Measurements from ENCODE around the gene EFHC1. TPM values are rescaled to one million over a fixed set of nuclear protein-coding genes. Genes with fewer than 3 reads are reported as not detected.

The EFHC1 gene
- polyA plus RNA-seq, 3 donors: 6.3 to 8.1 (median 6.6) TPM

DNA sequence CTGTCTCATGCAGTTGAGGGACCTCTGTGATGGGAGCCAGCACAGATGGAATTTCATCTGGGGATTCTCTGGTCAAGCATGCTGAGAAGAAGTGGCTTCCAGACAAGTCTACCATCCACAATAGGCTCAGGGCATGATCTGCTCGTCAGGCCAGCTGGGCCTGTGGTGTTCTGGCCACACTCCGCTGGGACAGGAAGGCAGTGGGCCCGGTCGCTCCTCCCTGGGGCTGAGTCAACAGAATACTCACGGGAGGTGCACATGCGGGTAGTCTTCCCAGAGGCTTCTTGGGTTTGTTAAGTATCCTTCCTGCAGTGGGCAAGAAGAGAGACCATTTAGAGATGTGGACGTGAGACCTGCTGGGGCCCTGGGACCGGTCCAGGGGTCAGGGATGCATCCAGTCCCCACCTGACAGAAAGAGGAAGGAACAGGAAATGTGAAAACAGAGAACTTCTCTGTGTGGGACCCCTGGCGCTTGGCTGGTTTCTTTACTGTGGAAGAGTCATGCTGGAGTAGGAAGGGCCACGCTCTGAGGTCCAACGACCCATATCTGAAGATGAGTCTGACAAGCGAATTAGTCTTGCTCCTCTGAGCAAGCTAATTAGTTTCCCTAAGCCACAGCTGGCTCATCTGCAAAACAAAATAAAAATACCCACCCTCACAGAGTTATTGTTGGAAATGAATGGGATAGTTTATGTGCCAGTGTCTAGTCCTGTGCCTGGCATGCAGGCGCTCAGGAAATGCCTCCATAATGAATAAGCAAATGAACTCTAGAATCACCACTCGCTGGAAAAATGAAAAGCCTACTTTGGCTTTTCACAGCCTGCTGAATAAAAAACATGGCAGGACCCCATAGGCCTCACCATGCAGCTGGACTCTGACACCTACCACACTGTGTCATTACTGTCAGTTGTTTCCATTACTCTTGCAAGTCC lies 89.4 kb downstream of the EFHC1 start:
- no peak overlapping the region for H3K27ac ChIP-seq (ENCODE audit: low read depth, low read length)
- 91 to 95% (median 93%) methylated on average over 14 of the region's 14 CpGs for WGBS, 3 donors

DNA sequence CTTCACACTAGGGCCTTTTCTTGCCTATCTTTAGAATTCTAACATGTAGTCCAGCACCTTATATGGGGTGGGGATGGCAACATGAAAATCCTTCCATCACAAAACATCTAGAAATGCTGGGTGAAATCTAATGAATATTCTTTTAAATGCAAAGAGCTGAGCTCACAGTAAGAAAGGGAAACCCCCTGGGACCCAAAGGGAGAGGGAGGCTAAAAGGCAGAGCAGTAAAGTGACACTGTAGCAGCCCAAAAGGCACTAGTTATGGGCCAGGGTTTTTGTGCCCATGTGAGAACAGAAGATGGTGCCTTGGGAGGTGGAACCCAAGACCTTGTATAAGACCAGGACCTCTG lies 90.0 kb downstream of the EFHC1 start:
- H3K27ac ChIP-seq (ENCODE audit: low read depth, low read length): no peak overlapping the region

DNA sequence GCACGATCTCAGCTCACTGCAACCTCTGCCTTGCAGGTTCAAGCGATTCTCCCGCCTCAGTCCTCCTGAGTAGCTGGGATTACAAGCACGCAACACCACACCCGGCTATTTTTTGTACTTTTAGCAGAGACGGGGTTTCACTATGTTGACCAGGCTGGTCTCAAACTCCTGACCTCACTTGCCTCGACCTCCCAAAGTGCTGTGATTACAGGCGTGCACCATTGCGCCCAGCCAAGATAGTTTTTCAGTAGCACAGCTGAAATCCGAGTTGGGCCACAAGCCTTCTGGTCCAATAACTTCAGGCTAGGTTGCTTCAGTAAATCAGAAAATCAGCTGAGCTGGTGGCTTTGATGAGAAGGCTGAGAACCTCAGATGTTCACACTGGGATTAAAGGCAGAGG lies 91.0 kb downstream of the EFHC1 start:
- WGBS, 3 donors: 79 to 91% (median 86%) methylated on average over 10 of the region's 10 CpGs
- no peak overlapping the region for H3K27ac ChIP-seq (ENCODE audit: low read depth, low read length)

DNA sequence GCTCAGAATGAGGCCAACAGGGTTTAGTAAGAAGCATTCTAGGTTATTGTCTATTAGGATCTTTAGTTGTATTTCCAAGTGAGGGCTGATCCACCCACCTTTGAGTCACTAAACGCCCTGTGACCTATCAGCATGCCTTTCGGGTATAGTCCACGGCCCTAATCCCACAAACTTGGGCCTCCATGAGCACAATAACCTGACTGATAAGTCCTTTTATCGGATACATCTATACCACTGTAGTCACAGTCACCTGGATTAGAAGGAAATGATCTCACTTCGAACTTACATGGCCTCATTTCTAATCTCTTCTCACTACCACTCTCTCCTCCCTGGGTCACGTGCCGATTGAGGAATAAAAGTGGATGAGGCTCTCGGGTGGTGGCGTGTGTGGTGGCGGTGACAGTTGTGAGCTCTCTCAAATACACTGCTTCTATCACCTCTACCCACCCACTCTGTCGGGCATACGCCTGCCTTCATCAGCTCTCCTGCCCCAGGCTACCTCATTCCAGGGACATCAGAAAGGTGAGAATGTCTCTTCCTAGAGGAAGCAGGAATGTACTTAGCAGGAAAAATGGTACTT lies 91.5 kb downstream of the EFHC1 start:
- 57 to 78% (median 69%) methylated on average over 12 of the region's 12 CpGs for WGBS, 3 donors

DNA sequence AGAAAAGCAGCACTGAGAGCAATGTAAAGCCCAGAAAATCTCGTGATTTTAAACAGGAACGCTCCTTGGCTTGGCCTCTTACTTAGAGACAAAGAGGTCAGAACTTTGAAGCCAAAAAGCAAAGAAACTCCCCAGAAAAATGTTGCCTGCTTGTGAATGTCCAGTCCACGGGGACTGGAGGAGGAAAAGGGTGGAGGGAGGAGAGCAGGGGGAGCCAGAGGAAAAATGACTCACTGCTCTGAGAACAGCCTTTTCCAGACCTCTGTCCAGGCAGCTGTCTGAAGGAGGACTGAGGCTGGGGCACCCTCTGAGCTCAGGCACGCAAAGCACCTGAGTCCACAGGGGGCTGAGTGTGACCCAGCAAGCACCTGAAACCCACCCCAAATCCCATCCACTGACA lies 92.1 kb downstream of the EFHC1 start:
- WGBS, 3 donors: 41 to 76% (median 45%) methylated on average over 4 of the region's 4 CpGs
- H3K27ac ChIP-seq (ENCODE audit: low read depth, low read length): no peak overlapping the region

More for the DNA sequence above, 91.5 kb downstream of the EFHC1 start:
- H3K27ac ChIP-seq (ENCODE audit: low read depth, low read length): no peak overlapping the region

DNA sequence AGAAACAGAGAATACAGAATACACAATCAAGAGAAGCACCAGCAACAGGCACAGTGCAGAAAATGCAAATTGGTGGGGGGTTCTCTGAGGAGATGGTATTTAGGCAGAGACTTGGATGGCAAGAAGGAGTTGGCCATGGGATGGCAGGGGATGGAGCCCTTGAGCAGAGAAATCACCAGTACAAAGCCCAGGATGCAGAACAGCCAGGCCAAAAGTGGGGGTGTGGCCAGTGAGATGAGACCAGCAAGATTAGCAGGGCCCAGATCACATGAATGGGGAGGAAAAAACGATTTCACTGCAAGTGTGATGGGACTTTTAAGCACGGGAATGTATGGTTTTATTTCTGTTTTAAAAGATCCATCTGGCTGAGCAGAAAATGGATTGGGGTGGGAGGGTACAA lies 93.3 kb downstream of the EFHC1 start:
- 53 to 68% (median 67%) methylated on average over 2 of the region's 2 CpGs for WGBS, 3 donors
- no peak overlapping the region for H3K27ac ChIP-seq (ENCODE audit: low read depth, low read length)

DNA sequence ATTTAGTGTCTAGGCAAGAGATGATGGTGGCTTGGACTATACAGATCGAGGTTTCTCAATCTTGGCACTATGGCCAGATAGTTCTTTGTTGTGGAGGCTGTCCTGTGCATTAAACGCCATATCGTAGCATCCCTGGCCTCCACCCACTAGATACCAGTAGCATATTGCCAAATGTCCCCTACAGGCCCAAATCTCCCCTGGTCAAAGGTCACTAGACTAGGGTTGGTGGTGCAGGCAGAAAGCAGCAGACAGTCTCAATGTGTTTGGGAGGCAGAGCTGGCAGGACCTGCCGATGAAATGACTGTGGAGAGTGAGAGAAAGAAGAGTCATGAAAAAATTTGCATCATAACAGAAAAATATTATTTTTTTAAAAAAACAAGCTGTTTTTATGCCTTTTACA lies 93.8 kb downstream of the EFHC1 start:
- no peak overlapping the region for H3K27ac ChIP-seq (ENCODE audit: low read depth, low read length)
- 68 to 83% (median 72%) methylated on average over 4 of the region's 4 CpGs for WGBS, 3 donors

DNA sequence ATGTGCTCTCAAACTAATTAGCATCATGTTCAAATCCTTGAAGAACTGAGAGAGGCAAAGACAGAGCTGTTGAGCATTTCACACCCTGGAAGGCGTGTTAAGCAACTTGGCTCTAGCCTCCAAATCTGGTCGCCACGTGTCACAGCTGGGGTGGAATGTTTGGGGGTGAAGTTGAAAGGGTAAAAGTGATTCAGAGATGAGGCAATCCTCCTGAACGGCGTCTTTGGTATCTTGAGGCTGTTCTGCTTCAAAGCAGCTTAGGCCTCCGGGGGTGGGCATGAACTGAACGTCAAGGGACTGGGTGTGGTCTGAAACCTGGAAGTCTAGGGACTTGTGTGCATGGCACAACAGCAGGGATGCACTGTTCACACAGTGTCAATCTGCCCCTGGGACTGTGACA lies 94.4 kb downstream of the EFHC1 start:
- 41 to 77% (median 49%) methylated on average over 7 of the region's 7 CpGs for WGBS, 3 donors

DNA sequence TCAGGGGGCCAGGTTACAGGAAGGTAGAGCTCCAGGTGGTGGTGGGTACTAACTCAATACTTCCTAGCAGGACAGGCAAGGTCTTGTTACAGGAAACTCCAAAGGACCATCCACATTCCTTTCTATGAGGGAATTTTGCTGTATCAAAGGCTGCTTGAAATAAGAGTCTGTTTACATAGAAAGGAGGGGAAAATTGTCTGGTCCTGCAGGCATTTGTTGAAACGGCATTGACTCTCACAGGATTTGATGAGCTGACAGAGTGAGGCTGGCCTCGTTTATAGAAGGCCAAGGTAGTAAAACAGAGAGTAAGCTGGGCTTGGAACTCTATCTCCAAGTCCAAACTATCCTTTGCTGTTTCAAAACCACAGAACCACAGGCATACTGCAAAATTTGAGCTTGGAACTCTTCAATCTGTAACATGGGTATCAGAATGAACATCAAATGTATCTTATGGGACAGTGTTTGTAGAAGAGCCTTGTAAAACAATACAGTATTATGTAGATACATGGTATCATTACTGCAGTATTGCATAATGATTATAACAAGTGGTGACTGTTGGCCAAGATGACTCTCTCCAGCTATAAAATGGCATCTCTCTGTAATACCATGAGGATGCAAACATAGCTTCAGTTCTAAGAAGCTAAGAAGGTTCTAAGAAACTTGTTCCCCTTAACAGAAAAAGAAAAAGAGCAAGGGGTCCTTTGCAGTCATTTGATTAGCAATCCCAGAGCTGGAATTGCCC lies 95.2 kb downstream of the EFHC1 start:
- H3K27ac ChIP-seq (ENCODE audit: low read depth, low read length): peak overlapping the region; percentile 77
- WGBS, 3 donors: 55 to 72% (median 68%) methylated on average over 2 of the region's 2 CpGs

More for the DNA sequence above, 94.4 kb downstream of the EFHC1 start:
- H3K27ac ChIP-seq (ENCODE audit: low read depth, low read length): no peak overlapping the region

DNA sequence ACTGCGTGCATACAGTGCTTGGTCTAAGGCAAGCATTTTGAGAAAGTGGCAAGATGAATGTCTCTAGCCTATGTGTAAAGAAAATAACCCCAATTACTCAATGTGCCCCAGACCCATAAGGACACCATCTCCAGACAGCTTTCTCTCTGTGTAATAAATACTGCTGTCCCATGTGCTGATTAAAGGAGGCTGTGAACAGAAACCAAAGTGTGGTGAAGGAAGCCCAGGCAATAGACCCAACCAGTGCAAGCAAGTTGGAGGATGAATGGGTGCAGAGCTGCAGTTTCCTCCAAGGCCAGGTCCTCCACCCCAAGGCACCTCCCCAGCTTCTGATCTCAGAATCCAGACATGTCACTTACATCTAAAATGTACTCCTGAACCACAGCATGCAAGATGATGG lies 96.1 kb downstream of the EFHC1 start:
- no peak overlapping the region for H3K27ac ChIP-seq (ENCODE audit: low read depth, low read length)
- 92 to 96% (median 94%) methylated on average over 1 of the region's 1 CpG for WGBS, 3 donors

DNA sequence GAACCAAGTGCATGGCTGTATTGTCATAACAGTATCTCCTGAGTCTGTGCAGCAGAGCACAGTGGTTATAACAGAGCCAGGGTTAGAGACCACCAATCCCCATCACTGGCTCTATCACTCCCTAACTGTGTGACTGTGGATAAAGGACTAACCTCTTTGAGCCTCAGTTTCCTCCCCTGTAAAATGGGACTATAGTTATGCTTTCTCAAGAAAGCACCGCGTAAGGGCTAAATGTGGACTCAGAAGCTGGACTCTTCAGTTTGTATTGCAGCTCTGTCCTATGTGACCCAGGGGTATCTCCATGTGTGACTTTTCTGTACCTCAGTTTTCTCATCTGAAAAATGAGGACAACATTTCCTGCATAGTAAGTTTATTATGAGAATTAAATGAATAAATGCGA lies 96.8 kb downstream of the EFHC1 start:
- 93 to 100% (median 98%) methylated on average over 3 of the region's 3 CpGs for WGBS, 3 donors

DNA sequence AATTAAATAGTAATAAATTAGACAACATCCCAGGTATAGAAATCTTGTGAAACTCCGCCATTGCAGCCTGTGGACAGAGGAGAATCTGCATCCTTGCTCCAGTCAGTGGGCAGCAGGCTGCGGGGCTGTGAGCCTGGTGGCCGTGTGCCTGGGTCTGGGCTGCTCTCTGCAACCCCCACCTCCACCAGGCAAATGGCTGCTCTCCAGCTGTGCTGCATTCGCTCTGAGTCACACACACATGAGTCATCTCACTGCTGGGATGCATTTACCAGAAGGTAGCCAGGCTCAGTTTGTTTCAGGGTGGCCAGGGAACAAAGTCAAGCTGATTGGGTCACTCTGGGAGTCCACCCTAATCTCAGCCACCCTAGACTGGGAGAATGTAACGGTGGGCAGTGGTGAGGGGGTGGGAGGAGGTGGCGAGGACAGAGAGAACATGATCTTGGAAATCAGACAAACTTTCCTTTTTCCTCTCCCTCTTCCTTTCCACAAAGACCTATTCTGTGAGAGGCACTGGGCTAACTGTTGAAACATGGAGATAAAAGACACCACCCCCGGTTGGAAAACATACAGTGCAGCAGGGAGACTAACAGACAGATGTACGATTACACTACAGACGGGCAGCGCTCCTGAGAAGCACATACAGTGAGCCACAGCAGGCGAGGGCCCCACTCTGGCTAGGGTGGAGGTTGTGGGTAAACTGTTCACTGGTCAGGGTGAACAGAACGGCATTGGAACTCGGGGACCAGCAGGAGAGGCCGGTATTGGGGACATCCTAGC lies 97.5 kb downstream of the EFHC1 start:
- peak overlapping the region; percentile 19 for H3K27ac ChIP-seq (ENCODE audit: low read depth, low read length)
- 54 to 68% (median 56%) methylated on average over 14 of the region's 14 CpGs for WGBS, 3 donors

More for the DNA sequence above, 96.8 kb downstream of the EFHC1 start:
- no peak overlapping the region for H3K27ac ChIP-seq (ENCODE audit: low read depth, low read length)

DNA sequence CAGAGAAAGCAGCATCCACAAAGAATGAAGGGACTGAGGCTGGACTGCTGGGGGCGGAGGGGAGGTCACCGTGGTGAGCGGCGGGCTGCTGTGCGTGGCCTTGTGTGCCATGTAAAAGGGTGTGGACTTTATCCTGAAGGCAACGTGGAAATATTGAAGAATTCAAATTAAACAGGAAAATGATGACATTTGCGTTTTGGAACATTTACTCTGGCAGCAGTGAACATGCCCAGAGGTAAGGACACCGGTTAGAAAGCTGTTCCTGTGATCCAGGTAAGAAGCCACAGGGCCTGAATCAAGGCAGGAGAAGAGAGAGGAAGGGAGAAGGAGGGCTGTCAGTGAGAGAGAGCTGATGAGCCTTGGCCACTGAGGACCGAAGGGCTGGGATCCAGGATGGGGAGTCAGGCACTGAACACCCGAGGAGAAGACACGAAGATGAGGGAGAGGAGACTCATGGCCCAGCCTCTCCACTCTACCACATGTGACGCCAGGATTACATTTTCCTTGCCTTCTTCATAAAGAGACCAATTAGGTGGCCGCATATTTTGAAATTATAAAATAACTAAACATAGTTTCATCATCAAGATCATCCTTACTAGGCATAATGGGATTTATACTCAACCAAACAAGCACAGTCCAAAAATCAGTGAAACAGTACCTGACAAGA lies 98.3 kb downstream of the EFHC1 start:
- WGBS, 3 donors: 80 to 88% (median 87%) methylated on average over 12 to 13 of the region's 13 CpGs
- H3K27ac ChIP-seq (ENCODE audit: low read depth, low read length): peak overlapping the region; percentile 19

DNA sequence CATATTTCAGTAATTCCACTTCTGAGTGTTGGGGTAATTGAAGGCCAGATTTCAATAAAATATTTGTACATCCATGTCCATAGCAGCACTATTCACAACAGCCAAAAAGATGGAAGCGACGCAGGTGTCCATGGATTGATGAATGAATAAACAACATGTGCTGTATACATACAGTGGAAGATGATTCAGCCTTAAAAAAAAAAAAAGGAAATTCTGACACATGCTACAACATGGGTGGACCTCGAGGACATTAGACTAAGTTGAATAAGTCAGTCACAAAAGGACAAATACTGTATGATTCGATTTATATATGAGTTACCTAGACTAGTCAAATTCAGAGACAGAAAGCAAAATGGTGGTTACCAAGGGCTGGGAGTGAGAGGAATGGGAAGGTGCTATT lies 99.5 kb downstream of the EFHC1 start:
- H3K27ac ChIP-seq (ENCODE audit: low read depth, low read length): no peak overlapping the region
- WGBS, 3 donors: 87 to 93% (median 89%) methylated on average over 4 of the region's 4 CpGs

DNA sequence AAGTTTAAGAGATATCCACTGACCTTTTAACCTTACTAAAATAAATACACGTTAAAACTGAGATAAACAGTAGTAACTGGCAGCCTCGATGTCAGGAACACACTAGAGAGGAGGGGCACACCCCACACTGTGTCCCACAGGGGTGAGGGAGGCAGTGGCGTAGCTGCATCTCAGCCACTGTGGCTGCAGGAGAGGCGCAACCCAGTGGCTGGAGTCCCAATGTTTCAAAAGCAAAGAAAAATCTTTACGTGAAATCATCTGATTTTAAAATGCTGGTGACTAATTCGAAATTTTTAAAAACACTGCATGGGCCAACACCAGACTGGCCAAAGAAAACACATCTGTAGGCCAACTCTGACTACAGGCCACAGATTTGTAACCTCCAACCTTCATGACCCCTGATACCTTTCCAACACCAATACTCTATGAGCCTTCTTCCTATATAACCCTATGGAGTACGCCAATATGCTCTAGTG lies 102.0 kb downstream of the EFHC1 start:
- H3K27ac ChIP-seq (ENCODE audit: low read depth, low read length): no peak overlapping the region
- 44 to 55% (median 50%) methylated on average over 7 of the region's 7 CpGs for WGBS, 3 donors

DNA sequence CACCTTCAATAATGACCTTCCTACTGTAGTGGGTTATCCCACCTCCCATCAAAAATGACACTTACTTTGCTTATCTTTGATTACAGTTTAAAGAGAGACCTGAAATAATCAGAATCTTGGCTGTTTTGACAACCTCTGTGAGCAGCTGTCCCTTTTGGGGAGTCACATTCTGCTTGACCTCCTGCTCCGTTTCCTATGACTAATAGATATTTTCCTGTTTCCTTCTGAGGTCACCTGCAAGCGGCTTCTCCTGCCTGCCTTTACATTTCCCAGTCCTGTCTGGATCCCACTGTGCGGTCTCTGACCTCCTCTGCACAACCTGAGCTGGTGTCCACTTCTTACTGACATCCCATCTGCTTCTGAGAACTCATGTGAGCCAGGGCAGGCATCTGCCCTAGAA lies 102.5 kb downstream of the EFHC1 start:
- 48 to 97% (median 63%) methylated on average over 3 of the region's 3 CpGs for WGBS, 3 donors
- H3K27ac ChIP-seq (ENCODE audit: low read depth, low read length): no peak overlapping the region

DNA sequence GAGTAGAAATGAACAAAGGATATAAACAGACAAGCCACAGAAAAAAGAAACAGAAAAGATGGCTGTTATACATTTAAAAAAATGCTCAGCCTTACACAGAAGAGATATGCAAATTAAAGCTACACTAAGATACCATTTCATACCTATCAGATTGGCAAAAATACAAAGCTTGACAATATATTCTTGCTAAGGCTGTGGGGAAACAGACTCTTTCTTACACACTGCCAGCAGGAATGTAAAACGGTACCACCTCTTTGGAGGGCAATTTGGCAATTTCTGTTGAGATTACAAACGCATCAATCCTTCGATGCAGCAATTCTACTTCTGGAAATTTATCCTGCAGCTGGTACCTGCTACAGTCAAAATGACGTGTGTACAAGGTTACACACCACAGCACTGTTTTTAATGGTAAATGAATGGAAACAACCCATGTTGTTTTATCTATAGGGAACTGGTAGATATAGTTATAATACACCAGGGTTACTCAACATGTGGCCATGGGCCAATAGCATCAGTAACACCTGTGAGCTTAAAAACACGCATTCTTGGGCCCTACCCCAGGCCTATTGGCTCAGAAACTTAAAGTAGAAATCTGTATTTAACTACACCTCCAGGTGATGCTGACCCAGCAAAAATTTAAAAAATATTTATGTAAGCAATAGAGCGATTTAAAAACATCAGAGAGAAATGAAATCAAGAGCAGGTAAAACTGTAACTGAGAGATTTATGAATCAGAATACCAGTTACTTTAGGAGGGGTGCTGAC lies 103.4 kb downstream of the EFHC1 start:
- WGBS, 3 donors: 61 to 73% (median 69%) methylated on average over 6 of the region's 6 CpGs
- no peak overlapping the region for H3K27ac ChIP-seq (ENCODE audit: low read depth, low read length)

Data from adipose tissue (tissue), 3 donors.